ENCODE results near the gene PARD3B.

GRCh38 chr2:205034034-205034433, 488.8 kb downstream of the PARD3B start:
- no peak for TF ChIP-seq CTCF (IDR thresholded peaks at IDR 0.05)
- TF ChIP-seq POLR2A (IDR thresholded peaks at IDR 0.05), result no peak
